GM18868 (cell line): ENCODE measurements around the gene MAP2K6.

Source experiments
- ATAC-seq: cut with Tn5 transposase; IDR thresholded peaks from one replicate; pipeline ENCODE4 v1.9.1; 2021; ENCODE audit warnings: mild to moderate bottlenecking, moderate library complexity; ENCODE audit not compliant: unreplicated experiment

Gene MAP2K6

DNA sequence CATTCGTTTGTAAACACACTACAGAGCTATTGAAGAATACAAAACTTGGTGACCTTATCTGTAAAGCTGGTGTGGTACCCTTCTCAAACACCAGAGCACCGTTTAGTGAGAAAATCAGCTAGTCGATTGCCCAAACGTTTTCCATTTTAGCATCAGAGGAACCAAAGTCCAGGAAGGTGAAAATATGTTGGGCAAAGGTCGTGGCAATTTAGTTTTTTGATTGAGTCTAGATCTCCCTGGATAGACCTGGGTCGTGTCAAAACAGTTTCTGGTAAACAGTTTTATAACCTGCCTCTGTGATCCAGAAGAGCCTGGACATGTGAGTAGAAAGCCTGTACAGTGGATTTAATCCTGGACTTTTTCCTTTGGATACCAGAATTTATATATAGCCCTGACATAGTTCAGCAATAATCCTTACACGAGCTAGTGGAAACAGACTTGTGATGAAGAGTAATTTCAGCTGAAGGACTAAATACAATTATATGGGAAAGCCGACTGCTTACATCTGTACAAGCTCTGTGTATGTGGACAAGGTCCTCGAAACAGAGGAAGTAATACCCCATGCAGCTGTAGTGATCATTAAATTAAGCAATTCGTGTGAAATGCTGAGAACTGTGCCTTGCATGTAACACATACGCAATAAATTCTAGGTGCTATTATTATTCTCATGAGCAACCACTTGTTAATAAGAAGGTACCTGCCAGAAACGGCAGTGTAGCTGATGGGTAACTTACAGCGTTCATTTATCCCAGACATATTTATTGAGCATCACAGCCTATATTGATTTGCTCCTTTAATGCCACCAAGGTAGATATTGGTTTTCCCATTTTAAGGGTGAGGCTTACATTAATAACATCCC, 72.5 kb downstream of the MAP2K6 start:
- ATAC-seq, result no peak

DNA sequence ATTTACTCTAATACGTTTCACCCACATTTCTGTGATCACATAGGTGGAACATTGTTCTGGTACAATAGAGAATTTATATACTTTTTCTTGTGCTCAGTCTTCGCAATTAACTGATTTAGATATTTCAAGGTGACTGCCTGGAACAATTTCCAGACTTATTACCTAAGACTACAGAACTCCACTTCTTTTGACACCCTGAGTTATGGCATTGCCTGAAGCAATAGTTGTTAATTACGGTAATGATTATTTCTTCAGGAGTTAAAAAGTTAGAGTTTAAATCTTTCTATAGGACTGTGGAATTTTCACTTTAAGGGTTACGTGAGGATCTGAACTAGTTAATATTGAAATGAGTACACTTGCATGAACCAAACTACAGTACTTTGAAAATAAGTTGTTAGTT, 74.8 kb downstream of the MAP2K6 start:
- ATAC-seq, result no peak

DNA sequence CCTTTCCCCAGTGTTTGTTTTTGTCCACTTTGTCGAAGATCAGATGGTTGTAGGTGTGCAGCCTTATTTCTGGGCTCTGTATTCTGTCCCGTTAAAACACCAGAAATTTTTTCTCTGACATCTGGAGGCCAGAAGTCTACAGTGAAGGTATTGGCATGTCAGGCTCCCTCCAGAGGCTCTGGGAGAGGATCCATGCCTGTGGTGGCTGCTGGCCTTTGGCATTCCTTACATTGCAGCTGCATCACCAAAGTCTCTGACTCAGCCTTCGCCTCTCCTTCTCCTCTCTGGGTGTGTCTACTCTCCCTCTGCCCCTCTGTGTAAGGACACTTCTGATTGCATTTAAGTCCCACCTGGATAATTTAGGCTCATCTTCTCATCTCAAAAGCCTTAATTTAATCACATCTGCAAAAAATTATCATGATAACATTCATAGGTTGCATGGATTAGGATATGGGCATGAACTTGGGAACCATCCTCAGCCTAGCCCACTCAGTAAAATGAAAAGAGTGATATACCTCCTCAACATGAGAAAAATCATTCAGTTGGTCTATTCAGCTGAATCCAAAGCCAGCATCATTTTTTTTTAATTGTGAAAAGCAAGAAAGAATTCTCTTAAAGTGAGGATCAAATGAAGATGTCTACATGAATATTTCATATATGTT, 78.0 kb downstream of the MAP2K6 start:
- no peak for ATAC-seq

DNA sequence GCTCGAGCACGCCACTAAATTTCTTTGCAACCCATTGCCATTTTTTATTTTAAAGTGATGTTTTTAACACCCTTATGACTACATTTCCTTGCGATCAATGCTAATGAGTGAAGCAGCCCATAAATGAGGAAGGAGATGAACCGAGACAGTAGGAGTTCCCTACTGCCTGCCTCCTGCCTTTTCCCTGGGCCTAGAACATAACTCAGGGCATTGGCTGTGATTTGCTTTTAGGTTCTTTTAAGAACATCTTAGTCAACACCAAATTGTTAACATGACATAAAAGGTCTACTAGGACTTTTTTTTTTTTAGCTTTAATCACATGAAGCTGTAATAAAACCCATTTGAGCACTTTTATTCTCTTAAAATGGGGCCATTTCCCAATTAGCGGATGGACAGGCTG, 81.3 kb downstream of the MAP2K6 start:
- ATAC-seq, result no peak

DNA sequence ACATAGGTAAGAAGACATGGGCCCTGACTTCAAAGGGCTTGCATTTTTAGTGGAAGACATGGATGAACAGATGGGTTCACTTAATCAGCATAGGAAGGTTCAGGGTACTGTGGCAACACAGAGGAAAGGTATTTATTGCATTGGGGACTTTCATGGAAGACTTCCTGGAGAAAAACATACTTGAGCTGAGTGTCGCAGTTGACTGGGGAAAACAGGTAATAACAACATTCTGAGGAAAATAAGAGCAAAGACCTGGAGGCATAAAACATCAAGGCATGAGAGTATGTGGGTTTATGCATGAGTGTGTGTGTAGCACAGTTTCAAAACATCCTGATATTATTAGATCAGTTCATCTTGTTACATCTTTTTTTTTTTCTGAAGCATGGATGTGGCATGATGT, 82.7 kb downstream of the MAP2K6 start:
- ATAC-seq, result no peak

DNA sequence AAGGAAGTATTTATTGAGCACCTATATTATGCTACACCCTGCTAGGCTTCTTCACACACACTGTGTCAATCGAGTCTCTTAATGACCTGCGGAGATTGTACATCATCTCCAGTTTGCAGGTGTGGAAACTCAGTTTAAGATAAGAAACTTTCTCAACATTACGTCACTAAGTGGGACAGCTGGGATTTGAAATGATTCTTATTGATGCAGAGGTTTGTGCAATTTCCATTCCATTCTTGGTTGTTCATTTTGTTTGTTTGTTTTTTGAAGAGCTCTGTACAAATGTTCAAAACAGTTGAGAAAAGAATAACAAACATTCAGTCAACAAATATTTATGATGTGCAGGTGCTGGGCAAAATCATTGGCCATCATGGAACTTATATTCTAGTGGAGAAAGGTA, 84.8 kb downstream of the MAP2K6 start:
- ATAC-seq, result no peak

DNA sequence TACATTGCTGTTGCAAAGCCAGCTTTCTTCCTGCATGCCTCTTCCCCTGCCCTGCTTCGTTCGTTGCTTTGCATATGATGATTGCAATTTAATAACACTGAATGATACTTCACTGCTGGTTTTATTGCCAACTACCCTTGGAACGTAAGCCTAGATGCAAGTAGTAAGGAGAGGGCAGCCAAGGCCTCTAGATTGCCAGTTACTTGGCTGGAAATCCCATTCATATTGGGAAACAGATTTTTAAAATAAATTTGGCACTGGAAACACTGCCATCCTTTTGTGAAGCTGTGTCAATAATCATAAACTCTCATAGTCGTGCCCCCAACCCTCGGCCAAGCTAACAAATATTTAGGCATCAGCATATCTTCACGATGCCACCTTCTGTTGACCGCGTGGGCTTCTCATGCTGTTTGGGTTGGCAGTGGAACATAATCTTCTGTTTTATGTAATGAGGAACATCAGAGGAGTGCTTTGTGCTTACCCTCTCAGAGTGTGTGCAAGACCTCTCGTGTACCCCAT, 86.5 kb downstream of the MAP2K6 start:
- no peak for ATAC-seq

DNA sequence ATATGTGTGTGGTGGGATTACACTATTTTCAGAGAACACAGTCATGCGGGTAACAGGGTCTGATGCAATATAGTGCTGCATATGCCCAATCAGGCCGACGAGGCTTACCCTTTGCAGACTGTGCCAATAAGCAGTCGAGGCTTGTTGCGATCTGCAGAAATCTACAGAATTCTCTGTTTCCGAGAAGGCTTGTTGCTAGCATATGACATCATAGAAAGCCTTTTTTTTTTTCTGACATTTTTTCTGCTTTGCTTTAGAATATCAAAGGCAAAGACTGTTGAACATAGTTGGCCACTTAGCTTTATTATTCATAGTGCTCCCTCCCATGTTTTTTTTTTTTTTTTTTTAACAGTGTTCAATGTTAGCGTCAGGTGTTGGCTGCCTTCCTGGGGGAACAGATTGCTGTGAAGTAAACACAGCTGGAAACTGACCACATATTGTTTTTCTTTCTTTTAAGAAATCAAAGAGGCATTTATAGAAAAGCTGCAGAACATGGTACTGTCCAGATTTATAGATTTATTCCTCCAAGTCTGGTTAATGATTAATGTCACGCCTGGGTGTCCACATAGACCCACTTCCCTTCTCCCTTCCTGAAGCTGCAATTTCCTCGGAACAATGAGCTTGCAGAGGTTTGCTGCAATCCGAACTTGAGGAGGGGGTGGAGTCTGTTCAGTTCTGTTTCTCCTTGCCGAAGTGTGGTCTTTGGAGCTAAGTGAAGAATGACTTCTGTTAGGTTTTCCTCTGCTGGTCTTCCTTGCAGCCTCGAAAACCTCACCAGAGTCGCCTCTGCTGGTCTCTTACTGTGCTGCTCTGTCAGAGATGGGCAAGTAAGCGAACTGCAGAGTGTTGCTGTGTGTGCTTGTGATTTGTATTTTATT, 87.3 kb downstream of the MAP2K6 start:
- no peak for ATAC-seq

DNA sequence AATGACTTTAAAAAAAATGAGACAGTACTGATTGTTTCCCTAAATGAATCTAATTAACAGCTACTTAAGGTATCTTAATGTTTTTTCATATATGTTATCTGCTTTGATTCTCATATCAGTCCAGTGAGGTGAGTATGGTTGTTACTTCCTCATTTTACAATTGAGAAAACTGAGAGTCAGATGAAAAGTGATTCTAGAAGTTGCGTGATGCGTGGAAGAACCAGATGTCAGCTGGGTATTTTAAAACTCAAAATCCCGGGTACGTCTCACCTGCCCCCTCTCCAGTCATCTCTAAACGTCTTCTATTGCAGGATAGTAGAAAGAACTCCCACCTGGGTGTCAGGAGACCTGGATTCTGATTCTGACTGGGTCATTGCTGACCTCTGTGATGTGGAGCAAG, 89.2 kb downstream of the MAP2K6 start:
- peak; percentile 88 for ATAC-seq

DNA sequence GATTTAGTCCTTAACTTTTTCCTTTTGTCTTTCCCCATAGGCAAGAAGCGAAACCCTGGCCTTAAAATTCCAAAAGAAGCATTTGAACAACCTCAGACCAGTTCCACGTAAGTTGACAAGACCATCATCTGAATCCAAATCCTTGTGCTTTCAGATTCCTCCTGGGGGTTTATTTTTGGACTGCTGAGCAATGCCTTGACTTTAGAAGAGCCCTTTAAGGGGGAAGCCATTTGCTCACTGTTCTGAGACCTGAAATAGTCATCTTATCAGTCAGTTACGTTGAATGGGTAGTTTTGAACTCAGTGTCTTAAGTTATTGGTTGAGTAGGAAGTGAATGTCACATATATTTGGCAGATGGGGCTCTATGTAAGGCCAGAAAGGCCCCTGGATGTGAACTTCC, 91.2 kb downstream of the MAP2K6 start:
- ATAC-seq, result no peak

DNA sequence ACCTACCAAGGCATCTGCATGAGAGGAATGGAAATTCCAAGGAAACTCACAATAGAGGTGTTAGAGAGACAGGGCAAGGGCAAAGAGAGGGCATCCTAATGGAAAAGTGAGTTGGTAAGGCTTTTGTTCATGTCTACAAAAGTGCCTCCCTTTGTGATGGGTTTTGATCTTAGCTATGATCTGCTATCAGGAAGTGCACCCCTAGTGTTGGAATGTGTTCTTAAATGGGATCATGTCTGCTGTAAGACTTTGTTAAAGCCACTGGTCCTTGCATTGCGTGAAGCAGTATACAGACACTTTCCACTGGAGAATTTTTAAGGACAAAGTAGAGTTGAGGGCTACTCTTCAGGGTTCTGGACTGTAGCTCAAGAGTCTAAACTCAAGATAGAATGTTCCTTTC, 92.0 kb downstream of the MAP2K6 start:
- ATAC-seq, result no peak

DNA sequence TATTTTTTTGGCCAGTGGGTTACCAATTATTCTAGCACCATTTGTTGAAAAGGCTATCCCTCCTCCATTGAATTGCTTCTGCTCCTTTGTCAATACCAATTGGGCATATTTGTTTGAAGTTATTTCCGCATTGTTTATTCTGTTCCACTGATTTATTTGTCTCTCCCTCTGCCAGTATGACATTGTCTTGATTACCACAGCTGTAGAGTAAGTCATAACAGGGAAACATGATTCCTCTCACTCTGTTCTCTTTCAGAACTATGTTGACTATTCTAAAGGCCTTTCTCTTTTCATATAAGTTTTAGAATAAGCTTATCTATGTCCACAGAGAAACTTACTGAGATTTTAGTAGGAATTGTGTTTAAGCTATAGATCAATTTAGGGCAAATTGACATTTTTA, 94.3 kb downstream of the MAP2K6 start:
- ATAC-seq, result no peak

DNA sequence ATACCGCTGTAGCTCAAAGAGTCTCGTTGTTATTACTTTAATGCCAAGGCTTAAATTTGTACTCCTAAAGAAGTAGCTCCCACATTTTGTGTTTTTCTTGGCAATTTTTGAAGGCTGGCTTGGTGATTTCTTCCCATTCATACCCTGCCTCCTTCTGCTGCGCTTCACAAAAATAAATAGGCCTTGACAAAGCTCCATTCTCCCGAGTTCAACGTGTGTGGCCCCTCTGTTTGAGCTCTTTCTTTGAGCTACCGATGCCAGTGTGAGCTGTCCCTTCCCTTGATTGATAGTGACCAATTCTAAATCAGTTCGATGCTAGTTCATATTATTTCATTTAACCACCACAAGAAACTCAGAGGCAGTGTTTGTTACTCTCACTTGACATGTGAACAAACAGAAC, 96.8 kb downstream of the MAP2K6 start:
- no peak for ATAC-seq

DNA sequence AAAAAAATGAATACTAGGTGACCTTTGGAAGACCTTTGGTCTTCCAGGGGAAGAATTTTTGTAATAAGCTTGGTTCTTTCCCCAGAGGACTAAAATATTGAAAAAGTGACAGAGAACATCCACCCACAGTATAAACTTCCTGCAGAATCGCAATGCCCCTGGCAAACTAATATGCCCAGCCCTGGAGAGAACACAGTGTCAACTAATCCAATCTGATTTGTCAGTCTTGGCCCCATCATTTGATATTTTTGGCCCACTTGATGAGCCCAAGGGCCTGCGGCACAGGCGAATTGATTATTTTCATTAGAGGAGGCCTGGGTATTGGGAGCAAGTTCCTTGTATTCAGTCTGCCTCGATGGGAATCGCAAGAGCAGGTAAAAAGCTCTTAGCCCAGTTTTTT, 98.4 kb downstream of the MAP2K6 start:
- ATAC-seq, result no peak

DNA sequence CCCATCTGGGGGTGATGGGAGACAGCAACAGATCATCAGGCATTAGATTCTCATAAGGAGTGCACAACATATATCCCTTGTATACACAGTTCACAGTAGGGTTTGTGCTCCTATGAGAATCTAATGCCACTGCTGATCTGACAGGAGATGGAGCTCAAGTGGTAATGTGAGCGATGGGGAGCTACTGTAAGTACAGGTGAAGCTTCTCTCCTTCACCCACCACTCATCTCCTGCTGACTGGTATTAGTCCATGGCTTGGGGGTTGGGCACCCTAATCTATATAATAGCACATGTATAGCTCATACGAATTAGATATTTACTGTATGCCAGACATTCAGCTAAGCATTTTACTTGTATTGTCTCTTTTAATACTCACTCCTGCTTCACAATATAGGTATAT, 101.7 kb downstream of the MAP2K6 start:
- ATAC-seq, result no peak

DNA sequence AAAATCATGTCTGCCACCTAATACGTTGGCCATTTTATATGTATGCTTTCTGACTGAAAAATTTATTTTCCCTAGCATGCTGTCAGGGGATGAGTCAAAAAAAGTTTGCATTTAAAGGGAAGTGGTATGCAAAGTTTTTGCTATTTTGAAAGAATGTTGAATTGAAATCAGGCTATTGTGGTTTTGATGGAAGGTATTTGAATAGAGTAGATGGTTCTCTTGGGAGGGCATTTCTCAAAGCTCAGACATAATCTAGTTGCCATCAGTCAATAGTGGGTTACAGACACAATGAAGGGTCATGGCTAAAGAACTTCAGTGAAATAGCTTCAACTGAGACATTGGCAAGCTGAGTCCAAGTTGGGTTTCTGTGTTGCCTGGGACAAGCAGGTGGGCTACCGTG, 102.4 kb downstream of the MAP2K6 start:
- peak; percentile 88 for ATAC-seq

DNA sequence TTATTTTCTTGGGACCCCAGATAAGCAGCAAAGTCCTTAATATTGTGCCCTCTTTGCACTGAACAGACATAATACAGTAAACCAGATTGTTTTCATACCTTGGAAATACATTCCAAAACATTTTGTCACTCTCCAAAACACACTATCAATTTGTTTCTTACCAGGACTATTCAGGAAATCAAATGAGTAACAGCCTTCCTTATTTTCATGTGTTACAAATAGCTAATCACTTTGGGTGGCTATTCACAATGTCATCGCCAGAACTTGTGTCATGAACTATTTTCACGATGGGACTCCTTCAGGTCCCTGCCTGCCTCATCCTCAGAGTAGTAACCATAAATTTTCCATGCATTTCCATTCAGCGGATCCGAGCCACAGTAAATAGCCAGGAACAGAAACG, 104.5 kb downstream of the MAP2K6 start:
- no peak for ATAC-seq

DNA sequence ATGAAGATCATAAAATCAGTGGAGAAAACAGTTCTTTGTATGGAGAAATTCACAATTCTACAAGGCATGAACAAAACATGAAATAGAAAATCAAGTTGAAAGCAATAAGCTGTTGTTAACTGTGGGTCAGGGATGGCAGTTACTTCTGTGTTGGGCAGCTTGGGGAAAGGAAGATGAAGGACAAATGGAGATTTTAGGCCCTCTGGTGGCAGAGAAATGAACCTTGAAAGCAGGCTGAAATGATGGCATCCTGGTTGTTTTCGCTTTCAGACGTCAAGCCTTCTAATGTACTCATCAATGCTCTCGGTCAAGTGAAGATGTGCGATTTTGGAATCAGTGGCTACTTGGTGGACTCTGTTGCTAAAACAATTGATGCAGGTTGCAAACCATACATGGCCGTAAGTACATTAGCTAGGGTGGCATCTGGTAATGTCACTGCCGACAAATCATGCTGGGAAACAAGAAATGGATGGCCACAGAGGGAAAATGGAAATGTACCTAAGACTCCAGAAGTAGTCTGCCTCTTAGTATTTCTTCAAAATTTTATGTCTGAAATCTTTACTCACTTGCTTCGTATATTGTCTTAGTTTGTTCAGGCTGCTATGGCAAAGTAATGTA, 108.9 kb downstream of the MAP2K6 start:
- ATAC-seq, result peak; percentile 79

DNA sequence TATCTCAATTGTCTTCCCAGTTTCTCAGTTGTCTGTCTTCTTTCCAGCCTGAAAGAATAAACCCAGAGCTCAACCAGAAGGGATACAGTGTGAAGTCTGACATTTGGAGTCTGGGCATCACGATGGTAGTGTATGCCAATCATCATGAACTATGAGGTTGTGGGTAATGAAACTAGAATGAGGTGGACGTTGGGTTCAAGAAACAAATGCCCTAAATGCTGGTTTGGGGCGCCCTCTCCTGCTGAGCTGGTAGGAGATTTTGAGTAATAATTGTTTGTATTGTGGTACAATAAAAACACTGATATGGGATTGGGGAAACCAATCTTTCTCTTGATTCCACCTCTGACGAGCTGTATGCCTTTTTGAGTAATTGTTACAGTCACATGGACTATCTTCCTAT, 110.4 kb downstream of the MAP2K6 start:
- no peak for ATAC-seq

DNA sequence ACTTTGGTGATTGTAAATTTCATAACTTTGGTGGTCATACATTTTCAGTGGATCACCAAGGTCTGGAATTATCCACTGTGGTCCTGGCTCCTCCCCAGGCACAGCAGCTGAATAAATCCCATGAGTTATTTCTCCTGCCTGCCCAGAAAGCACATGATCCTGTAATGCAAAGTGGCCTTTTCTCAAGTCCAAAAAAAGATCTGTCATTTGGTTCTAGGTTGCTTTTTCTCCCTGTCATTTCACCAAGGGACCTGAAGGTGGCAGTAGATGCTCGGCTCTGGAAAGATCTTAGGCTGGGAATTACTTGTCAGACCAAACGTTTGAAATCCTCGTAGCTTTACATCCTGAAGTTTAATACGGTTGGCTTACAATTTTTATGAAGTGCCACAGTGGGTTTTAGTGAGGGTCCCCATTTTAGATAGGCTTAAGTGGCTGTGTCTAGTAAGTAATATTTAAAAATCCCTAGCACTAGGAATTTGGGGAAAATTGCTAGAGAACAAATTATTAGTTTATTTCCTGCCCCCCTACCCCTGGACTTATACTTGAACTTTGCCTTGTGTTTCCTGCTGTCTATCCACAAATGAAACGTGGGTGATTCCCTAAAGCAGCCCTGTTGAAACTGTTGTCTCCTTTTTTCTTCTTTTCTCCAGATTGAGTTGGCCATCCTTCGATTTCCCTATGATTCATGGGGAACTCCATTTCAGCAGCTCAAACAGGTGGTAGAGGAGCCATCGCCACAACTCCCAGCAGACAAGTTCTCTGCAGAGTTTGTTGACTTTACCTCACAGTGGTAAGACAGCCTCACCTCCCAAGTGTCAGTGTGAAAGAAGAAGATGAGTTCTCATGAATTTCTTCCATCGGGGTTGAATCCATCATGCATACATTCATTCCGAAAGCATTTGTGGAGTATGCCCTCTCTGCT, 111.7 kb downstream of the MAP2K6 start:
- no peak for ATAC-seq
